Measurements from ENCODE around the gene RSPH1. TPM values are rescaled to one million over a fixed set of nuclear protein-coding genes. Genes with fewer than 3 reads are reported as not detected.

Gene RSPH1
- total and polyA plus RNA-seq, 2 of the 4 experiments (the other 2 are of a cell fraction) = not detected

- H2BK15ac ChIP-seq (ENCODE audit: low read depth, low read length) = no peak overlapping the region
- no TSS peak for BruUV-seq (replicated peaks)
- no peak overlapping the region for H2BK120ac ChIP-seq (ENCODE audit: low read depth, low read length)
- no peak overlapping the region for H4K5ac ChIP-seq (ENCODE audit: low read depth, low read length)
- CTCF ChIA-PET = no interaction called here
- no peaks in the 10 kb centered on the region; the same call in 1 of the 2 replicates for H3K9me3 ChIP-seq (ENCODE audit: control insufficient read depth, insufficient read depth, low read length)
- H2AFZ ChIP-seq (replicated peaks; ENCODE audit: low read length, poor library complexity) = no peak overlapping the region
- no peak for DNase-seq
- ATAC-seq (ENCODE audit: low read depth) = no peak
- H3K9ac ChIP-seq (ENCODE audit: low read depth, low read length) = no peak overlapping the region
- dilution Hi-C loops (cut with HindIII; ENCODE audit: low sequenced_read_pairs, unreplicated experiment) = no loop called here
- no peak overlapping the region for H3K56ac ChIP-seq (ENCODE audit: extremely low read depth, insufficient read depth, low read length)
- TF ChIP-seq ELK1 (IDR thresholded peaks at IDR 0.05; ENCODE audit: borderline replicate concordance, low read depth, low read length) (no peak), CTCF (conservative IDR thresholded peaks at IDR 0.05; ENCODE audit: low read depth, low read length) (no peak), RFX5 (IDR thresholded peaks at IDR 0.05; ENCODE audit: low read depth, low read length) (no peak), SMC3 (IDR thresholded peaks at IDR 0.05; ENCODE audit: low read depth, low read length) (no peak), RCOR1 (IDR thresholded peaks at IDR 0.05; ENCODE audit: insufficient replicate concordance, low read length) (no peak), NFE2L2 (IDR thresholded peaks at IDR 0.05; ENCODE audit: low read depth, low read length) (no peak), RAD21 (IDR thresholded peaks at IDR 0.05; ENCODE audit: low read length) (no peak), FOS (IDR thresholded peaks at IDR 0.05; ENCODE audit: low read depth, low read length) (no peak), USF2 (IDR thresholded peaks at IDR 0.05; ENCODE audit: low read depth, low read length) (no peak), MXI1 (IDR thresholded peaks at IDR 0.05; ENCODE audit: borderline replicate concordance, low read depth, low read length) (no peak), BHLHE40 (IDR thresholded peaks at IDR 0.05; ENCODE audit: low read depth, low read length) (no peak), CHD1 (IDR thresholded peaks at IDR 0.05; ENCODE audit: low read depth, low read length) (no peak)
- H3K23ac ChIP-seq (ENCODE audit: low read depth, low read length) = no peak overlapping the region
- no peak overlapping the region for H3K18ac ChIP-seq (ENCODE audit: low read depth, low read length)
- H4K20me1 ChIP-seq (ENCODE audit: insufficient read depth, low read length) = no peaks in the 10 kb centered on the region
- H3K9me1 ChIP-seq (ENCODE audit: insufficient read depth, low read length) = no peaks in the 10 kb centered on the region
- no CpG with 5 or more reads among the region's 6 CpGs for WGBS, 2 experiments (ENCODE audit: extremely low coverage in 2 of 2, insufficient read length in 1 of 2)
- H2BK5ac ChIP-seq (ENCODE audit: low read depth, low read length, poor library complexity, severe bottlenecking) = no peak overlapping the region
- no peak overlapping the region for H2AK5ac ChIP-seq (ENCODE audit: low read depth, low read length)
- H3K4me3 ChIP-seq (ENCODE audit: insufficient read depth, low read depth, low read length) = no peak overlapping the region
- H3K79me1 ChIP-seq (ENCODE audit: low read depth in 1 of 2, low read length in 2 of 2) = no peaks in the 10 kb centered on the region
- no peak overlapping the region for H2BK20ac ChIP-seq (ENCODE audit: low read depth, low read length)
- H3K4me2 ChIP-seq (ENCODE audit: low read depth, low read length) = no peak overlapping the region
- H3K4me1 ChIP-seq (ENCODE audit: control insufficient read depth, insufficient read depth, low read length) = no peaks in the 10 kb centered on the region
- POLR2A ChIA-PET (ENCODE audit: unreplicated experiment) = no interaction called here
- H3K36me3 ChIP-seq (ENCODE audit: control insufficient read depth, insufficient read depth, low read length) = no peaks in the 10 kb centered on the region
- no peak overlapping the region for H4K91ac ChIP-seq (ENCODE audit: insufficient read depth, low read depth, low read length)
- H3K4ac ChIP-seq (ENCODE audit: low read depth, low read length) = no peak overlapping the region
- H3K27ac ChIP-seq (ENCODE audit: insufficient read depth, low read length) = no peak overlapping the region
- no peak overlapping the region for H3K14ac ChIP-seq (replicated peaks; ENCODE audit: low read depth, low read length)
- intact Hi-C loops (cut with micrococcal nuclease) = no loop called here
- in situ Hi-C loops (cut with MboI; ENCODE audit: low sequenced_read_pairs) = no loop called here
- no peak overlapping the region for H2AK9ac ChIP-seq (replicated peaks; ENCODE audit: low read depth, low read length, poor library complexity)
- peaks cover 20% of the 10 kb centered on the region; the same call in 1 of the 2 replicates for H3K27me3 ChIP-seq (ENCODE audit: control insufficient read depth, insufficient read depth, low read length)
- no peak overlapping the region for H4K8ac ChIP-seq (ENCODE audit: low read depth in 2 of 2, low read length in 2 of 2)
These were observed 10.0 kb downstream of the RSPH1 start for GRCh38 chr21:42486072-42486471.

Data from IMR-90 (cell line).